GM12878 (cell line): ENCODE measurements around the gene ANP32E.

Source experiments
- POLR2AphosphoS5 ChIP-seq: IDR thresholded peaks from 2 replicates; pipeline ENCODE4 v1.6.1; 2011; ENCODE audit warnings: mild to moderate bottlenecking, low read length, inconsistent platforms
- ZNF384 ChIP-seq: IDR thresholded peaks from 2 replicates; pipeline ENCODE4 v1.6.1; 2012; ENCODE audit warnings: low read depth, mild to moderate bottlenecking, low read length, improper control_type of control experiment, borderline replicate concordance
- TF ChIP-seq, protein P1 (sequence below): IDR thresholded peaks from 2 replicates; pipeline ENCODE4 v1.6.1; 2011; ENCODE audit warnings: borderline replicate concordance, low read depth, mild to moderate bottlenecking, moderate library complexity, mixed read lengths, low read length; ENCODE audit not compliant: insufficient read depth; ENCODE audit errors: extremely low read length

- TF ChIP-seq, protein P1, sequence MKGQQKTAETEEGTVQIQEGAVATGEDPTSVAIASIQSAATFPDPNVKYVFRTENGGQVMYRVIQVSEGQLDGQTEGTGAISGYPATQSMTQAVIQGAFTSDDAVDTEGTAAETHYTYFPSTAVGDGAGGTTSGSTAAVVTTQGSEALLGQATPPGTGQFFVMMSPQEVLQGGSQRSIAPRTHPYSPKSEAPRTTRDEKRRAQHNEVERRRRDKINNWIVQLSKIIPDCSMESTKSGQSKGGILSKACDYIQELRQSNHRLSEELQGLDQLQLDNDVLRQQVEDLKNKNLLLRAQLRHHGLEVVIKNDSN, result peak; percentile 90
- TF ChIP-seq POLR2AphosphoS5 (peak; percentile 74), ZNF384 (no peak)
Observed at GRCh38 chr1:150213170-150214098, 22.5 kb downstream of the ANP32E start.
